LHCN-M2 (cell line): ENCODE data around the gene GPC6. TPM values are rescaled to one million over a fixed set of nuclear protein-coding genes. Genes with fewer than 3 reads are reported as not detected.

Experiments
- DNase-seq: peaks from one replicate; pipeline ENCODE4 v3.0.0-alpha.2; 2012; ENCODE audit warnings: low read depth
- total RNA-seq: library from RNA; depleted of rRNA; stranded (reverse); fragments of >200 nt; gene quantifications from 2 replicates; pipeline ENCODE4 v1.2.3, GENCODE V29; 2014

GPC6 gene
- total RNA-seq, 1 experiment from 2014 or later = 17.0 TPM

DNA sequence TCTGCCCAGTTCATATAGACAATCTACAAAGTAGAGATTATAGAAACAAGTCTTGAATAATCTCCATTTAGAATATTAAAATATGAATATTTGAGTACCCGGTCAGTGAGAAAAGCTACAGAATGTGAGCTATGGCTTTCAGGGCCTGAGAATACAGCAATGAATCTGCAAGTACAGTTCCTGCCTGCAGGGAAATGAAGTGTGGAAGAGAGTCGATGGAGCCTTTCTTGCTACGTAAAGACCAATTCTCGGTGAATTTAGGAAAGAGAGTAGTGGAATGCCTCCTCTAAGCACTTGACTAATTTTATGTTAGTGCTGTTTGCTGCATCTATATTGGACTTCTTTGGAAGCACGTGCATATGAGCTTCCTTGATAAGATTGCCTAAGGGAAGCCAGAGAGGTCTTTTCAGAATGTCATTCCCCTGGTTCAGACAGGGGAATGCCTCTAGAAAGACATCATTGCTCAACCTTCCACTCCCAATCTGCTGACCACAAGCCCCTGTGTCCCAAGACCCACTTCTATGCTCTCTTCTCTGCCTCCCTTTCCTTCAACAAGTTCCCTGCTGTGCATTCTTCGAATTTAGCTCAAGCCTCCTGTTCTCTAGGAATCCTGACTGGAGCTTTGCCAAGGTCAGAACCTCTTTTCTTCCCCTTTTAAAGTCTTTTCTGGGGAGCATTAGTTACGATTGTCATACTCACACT is 41.9 kb downstream of the GPC6 start:
- no peak for DNase-seq

DNA sequence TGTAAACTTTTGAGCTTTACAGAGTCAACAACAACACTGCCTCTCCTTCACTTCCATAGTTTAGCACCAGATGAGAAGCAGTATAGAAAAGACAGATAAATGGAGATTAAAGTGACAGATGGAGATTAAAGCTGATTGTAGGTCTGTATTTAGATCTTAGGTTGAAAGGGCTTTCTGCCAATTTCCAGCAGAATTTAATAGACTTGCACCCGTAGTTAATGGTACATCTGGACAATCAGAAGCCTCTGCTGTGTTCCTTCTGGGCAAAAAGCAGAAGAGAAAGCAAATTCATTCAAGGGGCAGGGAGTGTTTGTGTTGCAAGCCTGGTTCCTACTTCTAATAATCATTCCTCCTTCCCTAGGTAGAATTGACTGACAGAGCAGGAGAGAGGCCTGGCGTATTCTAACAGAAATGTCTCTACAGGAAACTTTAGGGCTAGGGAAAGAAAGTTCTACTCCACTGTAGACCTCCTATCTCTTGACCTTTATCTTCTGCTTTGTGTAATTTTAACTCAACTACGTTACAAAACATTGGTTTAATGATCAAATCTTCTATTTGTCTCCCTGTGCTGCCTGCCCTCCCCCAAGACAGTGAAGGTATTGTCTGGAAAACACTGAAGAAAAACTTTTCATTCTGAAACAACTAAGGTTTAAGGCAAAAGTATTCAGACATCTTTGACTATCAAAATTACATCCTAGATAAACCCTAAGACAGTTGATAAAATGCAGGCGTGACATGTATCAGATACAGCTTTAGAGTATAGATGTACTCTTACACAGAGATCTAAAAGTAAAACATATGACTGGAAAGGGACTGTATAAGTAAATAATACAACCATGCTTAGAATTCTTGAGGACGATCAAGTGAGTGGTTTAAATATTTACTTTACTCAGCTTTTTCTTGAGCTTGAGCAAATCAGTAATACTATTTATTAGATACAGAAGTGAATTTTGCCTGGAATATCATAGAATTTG is 44.4 kb downstream of the GPC6 start:
- DNase-seq = no peak

DNA sequence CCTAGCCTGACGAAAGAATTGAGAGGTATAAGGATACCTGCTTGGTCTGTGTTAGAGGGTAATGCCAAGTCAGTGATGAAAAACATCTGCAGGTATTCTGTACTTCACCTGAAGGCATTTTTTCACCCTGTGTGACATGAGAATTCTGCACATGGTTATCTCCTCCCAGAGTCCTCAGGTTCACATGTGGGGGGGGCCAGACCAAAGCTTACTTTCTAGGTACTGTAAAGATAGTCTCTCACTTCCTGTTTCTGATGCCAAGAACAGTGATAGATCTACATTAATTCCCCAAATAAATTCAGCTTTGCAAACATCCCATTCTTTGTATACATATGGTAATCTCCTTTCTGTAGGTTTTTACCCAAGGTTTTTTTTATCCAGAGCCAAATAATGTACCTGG is 53.4 kb downstream of the GPC6 start:
- DNase-seq = no peak

DNA sequence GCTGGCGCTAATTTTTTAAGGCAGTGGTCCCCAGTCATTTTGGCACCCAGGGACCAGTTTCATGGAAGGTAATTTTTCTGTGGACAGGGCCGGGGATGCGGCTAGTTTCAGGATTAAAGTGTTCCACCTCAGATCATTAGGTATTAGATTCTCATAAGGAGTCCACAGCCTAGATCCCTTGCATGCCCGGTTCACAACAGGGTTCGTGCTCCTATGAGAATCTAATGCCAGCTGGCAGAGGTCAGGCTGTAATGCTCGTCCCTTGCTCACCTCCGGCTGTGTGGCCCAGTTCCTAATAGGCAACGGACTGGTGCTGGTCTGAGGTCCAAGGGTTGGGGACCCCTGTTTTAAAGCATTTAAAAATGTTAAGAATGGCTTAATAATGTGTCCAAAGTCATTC is 54.1 kb downstream of the GPC6 start:
- DNase-seq = no peak

DNA sequence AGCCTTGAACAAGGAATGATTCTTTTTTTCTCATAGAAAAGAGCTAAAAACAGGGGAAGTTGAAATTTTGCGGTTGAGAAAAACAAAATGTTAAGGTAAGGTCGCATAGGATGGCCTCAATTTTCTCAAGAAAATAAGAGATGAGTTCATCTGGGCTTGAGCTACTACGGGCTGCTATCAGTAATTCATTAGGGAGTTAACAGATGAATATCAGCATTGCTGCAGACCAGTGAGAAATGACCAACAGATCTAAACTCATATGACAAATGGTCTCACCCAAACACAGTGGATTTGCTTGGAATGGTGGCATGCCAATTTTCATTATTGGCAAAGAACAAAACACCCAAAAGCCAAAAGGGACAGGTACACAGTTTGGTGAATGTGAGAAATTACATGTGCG is 56.6 kb downstream of the GPC6 start:
- no peak for DNase-seq

DNA sequence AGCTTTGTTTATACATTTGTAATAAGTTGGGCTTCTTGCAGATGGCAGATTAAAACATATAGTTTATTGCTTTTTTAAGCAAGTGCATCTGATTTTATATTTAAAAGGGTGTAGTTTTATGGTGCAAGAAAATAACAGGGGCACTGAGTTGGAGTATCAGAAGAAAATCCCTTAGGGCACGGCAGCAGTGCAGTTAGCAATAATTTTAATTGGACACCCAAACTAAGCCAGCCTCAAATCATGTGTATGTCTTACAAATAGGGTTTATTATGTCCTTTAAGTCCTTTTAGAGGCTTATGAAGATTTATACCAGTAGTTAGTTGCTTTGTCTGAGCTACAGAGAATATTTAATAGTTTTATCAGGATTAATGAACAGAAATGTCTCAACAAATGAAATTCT is 57.5 kb downstream of the GPC6 start:
- no peak for DNase-seq

DNA sequence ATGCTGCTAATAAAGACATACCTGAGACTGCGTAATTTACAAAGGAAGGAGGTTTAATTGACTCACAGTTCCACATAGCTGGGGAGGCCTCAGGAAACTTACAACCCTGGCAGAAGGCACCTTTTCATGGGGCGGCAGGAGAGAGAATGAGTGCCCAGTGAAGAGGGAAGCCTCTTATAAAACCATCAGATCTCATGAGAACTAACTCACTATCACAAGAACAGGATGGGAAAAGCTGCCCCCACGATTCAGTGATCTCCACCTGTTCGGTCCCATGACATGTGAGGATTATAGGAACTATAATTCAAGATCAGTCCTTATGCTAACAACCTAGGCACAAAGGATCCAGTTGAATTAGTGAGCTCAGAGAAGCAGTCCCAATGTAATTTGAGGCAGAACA is 59.4 kb downstream of the GPC6 start:
- no peak for DNase-seq

DNA sequence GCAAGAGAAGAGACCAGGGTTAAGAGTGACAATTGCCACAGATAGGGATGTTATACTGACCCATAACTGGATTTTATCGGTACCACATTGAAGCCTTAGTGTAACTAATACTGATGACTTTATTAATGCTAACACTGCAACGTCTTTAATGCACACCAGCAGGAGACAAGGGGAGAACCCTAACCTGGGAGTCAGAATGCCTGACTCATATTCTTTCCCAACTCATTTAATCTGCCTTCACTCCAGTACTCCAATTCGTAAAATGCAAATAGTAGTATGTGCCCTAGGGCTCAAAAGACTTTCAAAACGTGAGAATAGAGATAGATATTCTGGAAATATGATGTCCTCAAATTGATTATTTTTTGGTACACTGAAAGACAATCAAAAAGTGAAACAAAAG is 62.4 kb downstream of the GPC6 start:
- no peak for DNase-seq

DNA sequence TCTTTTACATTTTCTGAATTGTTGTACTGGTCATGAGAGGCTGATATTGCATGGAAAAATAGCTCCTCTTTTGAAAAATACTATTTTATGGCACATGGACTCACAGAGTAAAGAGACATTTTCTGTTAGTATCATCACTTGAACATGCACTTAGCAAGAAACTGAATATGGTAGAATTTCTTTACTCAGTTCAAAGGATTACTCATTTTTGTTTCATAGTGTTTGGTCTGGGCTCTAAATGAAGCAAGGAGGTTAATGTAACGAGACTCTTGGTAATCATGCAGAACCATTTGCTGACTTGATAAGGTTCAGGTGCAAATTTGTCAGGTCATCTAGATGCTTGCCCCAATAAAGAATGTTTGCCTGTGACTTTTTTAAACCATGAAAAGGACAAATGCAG is 63.2 kb downstream of the GPC6 start:
- DNase-seq = no peak

DNA sequence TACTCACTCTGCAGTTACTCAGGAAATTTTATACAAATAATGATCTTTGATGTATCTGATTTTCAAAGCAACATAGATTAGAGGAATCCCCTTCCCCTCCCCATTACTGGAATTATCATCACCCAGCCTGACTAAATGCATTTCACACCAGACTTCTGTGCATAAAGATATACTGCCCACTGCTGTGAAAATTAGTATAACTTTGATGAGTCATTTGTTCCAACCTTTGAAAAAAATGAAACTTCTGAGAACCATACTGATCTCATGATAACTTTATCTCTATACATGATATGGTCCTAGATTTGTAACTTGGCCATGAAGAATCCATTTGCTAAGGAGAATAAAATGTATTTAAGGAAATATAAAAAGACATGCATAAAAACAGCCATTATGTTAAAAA is 63.9 kb downstream of the GPC6 start:
- DNase-seq = peak; percentile 54

DNA sequence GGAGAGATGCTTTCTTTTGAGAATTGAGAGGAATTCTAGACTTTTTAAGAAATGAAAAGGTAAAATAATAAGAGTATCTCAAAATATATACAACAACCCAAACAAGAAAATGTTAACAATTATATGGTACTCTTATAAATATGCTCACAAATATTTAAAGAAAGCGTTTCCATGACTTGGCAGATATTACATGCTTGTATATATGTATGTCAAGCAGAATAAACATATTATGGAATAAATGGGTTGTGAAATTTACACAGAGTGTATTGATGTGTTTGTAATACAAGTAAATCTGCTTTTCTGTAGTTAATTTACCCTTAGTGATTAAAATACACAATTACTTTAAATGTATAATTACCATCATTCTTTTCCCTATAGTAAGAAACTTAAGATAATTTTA is 65.8 kb downstream of the GPC6 start:
- no peak for DNase-seq

DNA sequence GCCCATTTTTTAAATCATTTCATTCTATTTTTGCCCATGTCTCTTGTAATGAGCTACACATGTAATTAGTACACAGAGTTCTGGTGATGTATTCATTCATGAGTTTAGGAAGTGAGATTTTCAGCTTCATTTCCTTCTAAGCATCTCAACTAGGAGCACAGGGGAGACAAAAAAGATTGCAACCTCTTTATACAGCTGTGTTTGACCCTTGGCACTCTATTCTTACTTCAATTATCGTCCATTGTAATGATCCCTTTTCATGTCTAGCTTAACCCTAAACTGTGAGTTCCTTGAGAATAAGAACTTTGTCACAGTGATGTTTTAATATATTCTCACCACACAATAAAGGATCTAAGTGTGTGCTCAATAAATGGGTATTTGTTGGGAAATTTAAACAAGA is 67.1 kb downstream of the GPC6 start:
- no peak for DNase-seq

DNA sequence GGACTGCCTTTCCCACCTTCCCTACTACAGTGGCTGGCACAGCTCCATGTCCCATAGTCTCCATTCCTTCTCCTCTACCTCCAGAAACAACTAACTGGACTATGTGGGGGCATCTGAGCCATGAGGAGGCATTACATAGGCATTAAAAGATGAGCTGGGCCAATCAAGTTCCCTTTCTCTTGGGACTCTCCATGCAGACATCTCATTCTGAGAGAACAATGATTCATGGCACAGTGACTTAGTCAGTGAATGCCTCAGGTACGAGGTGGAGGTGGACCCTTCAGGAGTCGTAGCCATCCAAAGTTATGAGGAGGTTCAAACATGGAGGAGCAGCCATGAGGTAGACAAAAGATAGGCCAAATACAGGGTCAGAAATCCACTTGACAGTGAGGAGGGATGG is 70.0 kb downstream of the GPC6 start:
- no peak for DNase-seq

DNA sequence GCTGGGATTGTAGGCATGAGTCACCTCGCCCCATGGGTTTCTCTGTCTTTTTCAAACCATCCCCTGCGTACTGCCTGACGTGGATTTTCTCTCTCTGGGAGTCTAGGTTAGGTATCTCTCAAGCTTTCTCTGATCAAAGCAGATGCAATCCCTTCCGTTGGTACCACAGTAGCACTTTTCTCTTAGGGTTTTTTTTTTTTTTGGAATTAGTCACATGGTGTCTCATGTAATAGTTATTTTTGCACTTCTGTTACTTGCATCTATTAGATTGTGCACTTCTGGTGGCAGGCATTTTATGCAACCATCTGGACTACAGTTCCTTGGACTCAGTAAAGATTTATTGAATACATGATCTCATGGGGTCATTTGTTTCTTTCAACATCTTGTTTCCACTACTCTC is 72.1 kb downstream of the GPC6 start:
- peak; percentile 22 for DNase-seq

DNA sequence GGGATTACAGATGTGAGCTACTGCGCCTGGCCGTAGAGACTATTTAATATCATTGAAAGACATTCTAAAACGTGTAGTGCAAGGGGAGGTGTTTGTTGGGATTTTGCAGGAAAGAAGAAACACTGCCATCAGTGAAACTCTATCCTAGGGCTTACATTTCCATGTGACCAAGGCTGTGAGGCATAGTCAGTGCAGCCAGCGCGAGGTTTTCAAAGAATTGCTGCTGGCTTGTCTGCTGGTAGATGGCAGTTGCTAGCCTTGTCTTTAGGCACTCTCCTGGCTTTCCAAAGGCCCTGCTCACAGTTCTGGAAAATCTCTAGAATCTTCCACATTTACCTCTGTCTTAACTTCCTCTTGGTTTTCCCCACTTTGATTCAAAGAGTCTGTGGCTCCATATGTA is 77.5 kb downstream of the GPC6 start:
- no peak for DNase-seq

DNA sequence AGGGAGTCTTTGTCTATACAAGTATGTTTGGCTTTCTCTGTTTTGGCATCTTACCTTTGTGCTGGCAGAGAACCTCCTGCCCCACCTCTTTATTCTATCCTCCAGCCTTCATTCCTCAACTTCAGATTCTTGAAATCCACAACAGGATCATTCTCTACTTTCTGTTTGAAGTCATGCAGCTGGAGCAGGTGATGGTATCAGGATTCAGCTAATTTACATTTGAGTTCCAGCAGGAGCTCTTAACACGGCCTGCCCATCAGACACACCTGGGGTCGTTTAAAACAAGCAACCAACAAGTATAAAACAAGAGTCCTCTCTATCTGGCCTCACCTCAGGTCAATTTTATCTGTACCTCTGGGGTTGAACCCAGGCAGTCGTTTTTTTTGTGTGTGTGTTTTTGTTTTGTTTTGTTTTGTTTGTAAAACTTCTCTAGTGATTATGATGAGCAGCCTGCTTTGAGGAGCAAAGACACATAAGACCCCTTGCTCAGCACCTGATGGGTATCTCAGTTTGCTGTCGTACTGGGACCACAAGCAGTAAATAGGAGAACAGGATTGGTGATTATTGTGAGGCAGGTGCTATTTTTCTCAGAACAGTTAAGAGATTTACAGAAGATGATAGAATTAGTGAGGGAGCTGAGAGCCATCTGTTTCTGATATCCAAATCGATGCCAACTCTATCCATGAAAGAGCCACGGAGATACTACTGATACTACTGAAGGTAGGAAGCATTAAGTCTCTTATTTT is 78.4 kb downstream of the GPC6 start:
- DNase-seq = no peak

DNA sequence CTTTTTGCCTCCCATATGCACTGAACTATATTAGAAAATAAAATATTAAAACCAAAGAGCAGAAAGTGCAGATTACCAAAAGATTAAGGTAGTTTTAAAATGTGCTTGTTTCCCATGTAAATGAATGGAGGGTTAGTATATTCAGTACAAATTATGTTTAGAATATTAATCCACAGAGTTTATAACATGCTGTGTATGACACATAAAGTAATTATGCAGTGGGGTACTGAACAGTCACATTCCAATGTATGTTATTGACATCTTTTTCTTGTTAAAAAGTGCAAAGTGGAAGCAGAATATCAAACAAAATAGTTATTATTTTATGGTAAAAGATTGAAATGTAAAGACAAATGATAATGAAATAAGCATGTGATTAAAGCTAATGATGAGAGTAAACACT is 79.3 kb downstream of the GPC6 start:
- DNase-seq = no peak

DNA sequence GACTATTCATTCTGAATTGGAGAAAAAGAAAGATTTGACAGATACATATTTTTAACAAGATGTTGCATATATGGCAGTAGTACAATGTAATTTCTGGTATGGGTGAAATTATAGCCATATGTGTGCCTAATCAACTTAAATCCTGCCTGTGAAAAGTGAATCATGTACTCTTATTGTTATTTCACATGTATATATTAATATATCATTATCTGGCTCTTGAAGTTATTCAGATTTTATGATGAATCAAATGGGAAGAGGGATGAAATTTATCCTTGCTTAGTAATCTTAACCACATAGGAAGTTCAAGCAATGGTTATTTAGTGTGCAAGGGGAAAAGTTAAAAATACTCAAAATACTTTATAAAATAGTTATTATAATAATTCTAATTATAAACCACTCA is 80.5 kb downstream of the GPC6 start:
- no peak for DNase-seq

DNA sequence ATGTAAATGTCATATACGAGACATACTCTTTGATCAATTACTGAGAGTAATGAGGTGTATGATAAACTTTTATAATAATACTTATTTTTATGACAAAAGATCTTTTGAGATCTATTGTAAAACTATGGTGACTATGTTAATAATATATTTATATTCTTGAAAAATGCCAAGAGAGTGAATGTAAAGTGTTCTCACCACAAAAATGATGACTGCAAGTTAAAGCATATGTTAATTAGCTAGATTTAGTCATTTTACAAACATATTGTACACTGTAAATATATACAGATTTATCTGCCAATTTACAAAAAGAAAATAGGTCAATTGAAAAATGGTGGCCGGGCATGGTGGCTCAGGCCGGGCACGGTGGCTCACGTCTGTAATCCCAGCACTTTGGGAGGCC is 81.0 kb downstream of the GPC6 start:
- no peak for DNase-seq

DNA sequence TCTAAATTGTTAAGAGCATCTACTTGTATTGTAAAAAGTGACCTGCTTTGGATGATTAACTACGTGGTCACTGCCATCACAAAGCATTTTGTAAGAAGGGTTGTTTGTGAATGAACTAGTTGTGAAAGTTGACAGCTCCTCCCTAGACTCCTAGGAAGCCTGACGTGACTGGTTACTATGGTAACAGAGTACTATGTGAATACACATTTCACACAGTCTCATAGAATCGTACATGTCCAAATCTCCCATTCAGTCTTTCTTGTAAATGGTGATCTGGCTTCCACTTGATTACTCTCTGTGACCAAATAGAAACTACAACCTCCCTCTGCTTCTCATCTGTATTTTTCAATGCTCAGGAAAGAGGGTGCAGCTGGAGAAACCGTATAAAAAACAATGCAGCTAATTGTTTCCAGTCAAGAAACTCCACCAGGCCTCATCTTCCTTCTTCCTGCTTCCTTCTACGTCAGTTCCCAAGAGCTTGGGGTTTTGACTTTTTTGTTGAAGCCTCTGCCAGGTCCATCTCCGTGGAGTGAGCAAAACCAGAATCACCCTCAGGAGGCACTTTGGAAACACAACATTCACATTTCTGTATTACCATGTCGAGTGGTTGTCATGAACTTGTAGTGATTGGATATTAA is 83.4 kb downstream of the GPC6 start:
- peak; percentile 87 for DNase-seq

DNA sequence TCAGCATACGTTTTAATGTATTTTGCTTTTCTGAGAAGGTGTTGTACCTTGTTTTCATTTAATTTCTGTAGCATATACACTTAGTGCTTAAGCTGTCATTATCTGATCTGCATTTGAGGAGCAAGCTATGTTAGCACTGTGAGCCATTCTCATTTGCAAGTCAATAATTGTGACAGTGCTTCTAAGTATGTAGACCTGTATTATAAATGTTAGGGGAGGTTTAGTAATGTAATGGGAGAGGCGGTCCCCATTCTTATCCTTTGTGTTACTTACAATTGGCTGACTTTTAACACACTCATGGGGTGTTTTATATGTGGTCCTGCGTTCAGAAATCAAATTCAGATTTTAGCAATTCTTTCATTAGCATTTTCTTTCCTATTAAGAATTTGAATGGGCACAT is 90.2 kb downstream of the GPC6 start:
- no peak for DNase-seq
